GM19467 (cell line): Measurements from ENCODE around the gene MAML3.

Source experiments
- ATAC-seq: cut with Tn5 transposase; IDR thresholded peaks from one replicate; pipeline ENCODE4 v1.9.1; 2021; ENCODE audit warnings: mild to moderate bottlenecking, moderate library complexity; ENCODE audit not compliant: unreplicated experiment

The MAML3 gene

GRCh38 chr4:140048419-140048995 lies 105.5 kb downstream of the MAML3 start:
- no peak for ATAC-seq

- no peak for ATAC-seq
Observed at GRCh38 chr4:140047786-140048185, 106.2 kb downstream of the MAML3 start.

GRCh38 chr4:140047017-140047640 lies 106.9 kb downstream of the MAML3 start:
- no peak for ATAC-seq

- no peak for ATAC-seq
Observed at GRCh38 chr4:140046543-140046942, 107.4 kb downstream of the MAML3 start.

- no peak for ATAC-seq
Observed at GRCh38 chr4:140046016-140046415, 108.0 kb downstream of the MAML3 start.

- no peak for ATAC-seq
Observed at GRCh38 chr4:140044337-140044902, 109.6 kb downstream of the MAML3 start.

GRCh38 chr4:140042634-140043033 lies 111.3 kb downstream of the MAML3 start:
- ATAC-seq = no peak

- no peak for ATAC-seq
Observed at GRCh38 chr4:140038031-140038533, 115.9 kb downstream of the MAML3 start.

- no peak for ATAC-seq
Observed at GRCh38 chr4:140037353-140038030, 116.5 kb downstream of the MAML3 start.

- ATAC-seq = no peak
Observed at GRCh38 chr4:140031706-140032105, 122.3 kb downstream of the MAML3 start.

GRCh38 chr4:140031061-140031460 lies 122.9 kb downstream of the MAML3 start:
- no peak for ATAC-seq

- no peak for ATAC-seq
Observed at GRCh38 chr4:140028676-140029517, 125.1 kb downstream of the MAML3 start.

- no peak for ATAC-seq
Observed at GRCh38 chr4:140028101-140028500, 125.9 kb downstream of the MAML3 start.

- no peak for ATAC-seq
Observed at GRCh38 chr4:140027101-140027500, 126.9 kb downstream of the MAML3 start.

GRCh38 chr4:140025470-140025869 lies 128.5 kb downstream of the MAML3 start:
- ATAC-seq = no peak

GRCh38 chr4:140020457-140021361 lies 133.3 kb downstream of the MAML3 start:
- no peak for ATAC-seq

GRCh38 chr4:140019619-140020347 lies 134.2 kb downstream of the MAML3 start:
- no peak for ATAC-seq

GRCh38 chr4:140018931-140019618 lies 134.9 kb downstream of the MAML3 start:
- no peak for ATAC-seq

GRCh38 chr4:140014284-140014683 lies 139.7 kb downstream of the MAML3 start:
- no peak for ATAC-seq
